ENCODE data around the gene STXBP3.

DNA sequence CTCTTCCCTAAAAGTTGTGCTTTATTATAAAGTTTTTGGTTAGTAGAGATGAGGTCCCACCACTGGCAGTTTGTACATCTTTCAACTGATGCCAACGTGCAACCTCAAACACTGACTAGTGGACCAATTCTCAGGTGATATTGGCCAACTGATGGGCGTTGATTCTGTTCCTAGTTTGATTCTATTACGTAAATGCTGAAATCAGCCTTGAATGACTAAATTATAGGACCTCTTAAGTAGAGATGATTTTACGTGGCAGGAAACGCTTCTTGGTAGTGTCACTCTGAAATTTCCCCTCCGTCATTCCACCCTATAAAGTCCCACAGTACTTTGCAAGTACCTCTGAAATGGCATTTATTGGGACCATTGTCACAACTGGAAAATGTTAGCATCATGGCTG is 42.5 kb upstream of the STXBP3 start:
- TF ChIP-seq, protein P1, sequence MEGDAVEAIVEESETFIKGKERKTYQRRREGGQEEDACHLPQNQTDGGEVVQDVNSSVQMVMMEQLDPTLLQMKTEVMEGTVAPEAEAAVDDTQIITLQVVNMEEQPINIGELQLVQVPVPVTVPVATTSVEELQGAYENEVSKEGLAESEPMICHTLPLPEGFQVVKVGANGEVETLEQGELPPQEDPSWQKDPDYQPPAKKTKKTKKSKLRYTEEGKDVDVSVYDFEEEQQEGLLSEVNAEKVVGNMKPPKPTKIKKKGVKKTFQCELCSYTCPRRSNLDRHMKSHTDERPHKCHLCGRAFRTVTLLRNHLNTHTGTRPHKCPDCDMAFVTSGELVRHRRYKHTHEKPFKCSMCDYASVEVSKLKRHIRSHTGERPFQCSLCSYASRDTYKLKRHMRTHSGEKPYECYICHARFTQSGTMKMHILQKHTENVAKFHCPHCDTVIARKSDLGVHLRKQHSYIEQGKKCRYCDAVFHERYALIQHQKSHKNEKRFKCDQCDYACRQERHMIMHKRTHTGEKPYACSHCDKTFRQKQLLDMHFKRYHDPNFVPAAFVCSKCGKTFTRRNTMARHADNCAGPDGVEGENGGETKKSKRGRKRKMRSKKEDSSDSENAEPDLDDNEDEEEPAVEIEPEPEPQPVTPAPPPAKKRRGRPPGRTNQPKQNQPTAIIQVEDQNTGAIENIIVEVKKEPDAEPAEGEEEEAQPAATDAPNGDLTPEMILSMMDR (IDR thresholded peaks at IDR 0.05), result no peak
- TF ChIP-seq POLR2A (IDR thresholded peaks at IDR 0.05), result no peak

Data from tibial nerve (tissue), 3 donors.